ENCODE measurements around the gene AURKAIP1. TPM values are rescaled to one million over a fixed set of nuclear protein-coding genes. Genes with fewer than 3 reads are reported as not detected.

The AURKAIP1 gene
- total and polyA plus RNA-seq, 9 of the 15 experiments (the other 6 are each of a cell fraction or from before 2014, with no cell fraction given), result 7.8 to 478 (median 92.0) TPM

GRCh38 chr1:1399187-1399871 is 24.3 kb upstream of the AURKAIP1 start, which contains the start of gene CCNL2 (continued):
- TF ChIP-seq ZNF217 (CRISPR knock-in tag; IDR thresholded peaks at IDR 0.05) (no peak), NR0B1 (IDR thresholded peaks at IDR 0.05; ENCODE audit: partially characterized antibody) (no peak), POLR2AphosphoS5 (IDR thresholded peaks at IDR 0.05; ENCODE audit: control insufficient read depth, insufficient read depth, low read depth, low read length) (peak; percentile 76), HMBOX1 (IDR thresholded peaks at IDR 0.05) (no peak), NFYB (IDR thresholded peaks at IDR 0.05; ENCODE audit: extremely low read depth, insufficient read length) (peak; percentile 98), ZNF589 (CRISPR knock-in tag; IDR thresholded peaks at IDR 0.05; ENCODE audit: low read depth) (no peak), NFIX (CRISPR knock-in tag; IDR thresholded peaks at IDR 0.05; ENCODE audit: low read depth) (no peak), ZBTB49 (CRISPR knock-in tag; IDR thresholded peaks at IDR 0.05; ENCODE audit: borderline replicate concordance) (no peak), RAD21 (CRISPR knock-in tag; conservative IDR thresholded peaks at IDR 0.05 in 1 of 2, IDR thresholded peaks at IDR 0.05 in 1 of 2) (no peak; a peak in 2 of 4 replicates), ZNF274 (IDR thresholded peaks at IDR 0.05; ENCODE audit: borderline replicate concordance, low read depth, low read length) (no peak; the same call in 1 of the 2 replicates), ZBTB1 (CRISPR knock-in tag; IDR thresholded peaks at IDR 0.05; ENCODE audit: borderline replicate concordance, low read depth) (peak; percentile 49; the same call in 1 of the 2 replicates), CHD1 (IDR thresholded peaks at IDR 0.05; ENCODE audit: low read length) (no peak), ILF3 (IDR thresholded peaks at IDR 0.05; ENCODE audit: borderline replicate concordance) (no peak), TAF9B (IDR thresholded peaks at IDR 0.05; ENCODE audit: partially characterized antibody) (peak; percentile 73), ATF2 (CRISPR knock-in tag; IDR thresholded peaks at IDR 0.05) (no peak), SNRNP70 (optimal IDR thresholded peaks at IDR 0.05; ENCODE audit: low read depth, low read length) (no peak), SMAD3 (CRISPR knock-in tag; conservative IDR thresholded peaks at IDR 0.05) (no peak), HLTF (IDR thresholded peaks at IDR 0.05) (peak; percentile 24), CREM (IDR thresholded peaks at IDR 0.05; ENCODE audit: low read depth) (peak; percentile 97), NFXL1 (CRISPR knock-in tag; IDR thresholded peaks at IDR 0.05) (no peak), TRIM28 (IDR thresholded peaks at IDR 0.05) (peak; percentile 17; the same call in 1 of the 2 replicates)

Data from K562 (cell line).